ENCODE measurements around the gene TAF12. TPM values are rescaled to one million over a fixed set of nuclear protein-coding genes. Genes with fewer than 3 reads are reported as not detected.
A peak's percentile ranks its signal among the peaks of the same experiment; 100 is the strongest.
"Not testable (repeated sequence)": the region's sequence is repeated elsewhere in the genome, so short reads cannot be mapped to it uniquely, and the experiment has no call there.

Gene TAF12
- total RNA-seq, 1 donor from 2014 or later, result 14.2 TPM

- intact Hi-C loops (cut with DNase I), result loop anchor here (5.0 kb wide), 2 partner anchors 85 to 1610 kb away; no protein-coding TSS in a partner anchor
- H3K4me3 ChIP-seq, result no peak overlapping the region
- no peaks in the 10 kb centered on the region for H3K27me3 ChIP-seq
- DNase-seq (ENCODE audit: extremely low spot score in 2 of 2), result no peak
- TF ChIP-seq POLR2A (IDR thresholded peaks at IDR 0.05) (no peak), POLR2AphosphoS5 (IDR thresholded peaks at IDR 0.05; ENCODE audit: insufficient read depth in 1 of 2, low read depth in 1 of 2) (peak in 1 of 2 donors; percentile 46)
- TF ChIP-seq, protein P1, sequence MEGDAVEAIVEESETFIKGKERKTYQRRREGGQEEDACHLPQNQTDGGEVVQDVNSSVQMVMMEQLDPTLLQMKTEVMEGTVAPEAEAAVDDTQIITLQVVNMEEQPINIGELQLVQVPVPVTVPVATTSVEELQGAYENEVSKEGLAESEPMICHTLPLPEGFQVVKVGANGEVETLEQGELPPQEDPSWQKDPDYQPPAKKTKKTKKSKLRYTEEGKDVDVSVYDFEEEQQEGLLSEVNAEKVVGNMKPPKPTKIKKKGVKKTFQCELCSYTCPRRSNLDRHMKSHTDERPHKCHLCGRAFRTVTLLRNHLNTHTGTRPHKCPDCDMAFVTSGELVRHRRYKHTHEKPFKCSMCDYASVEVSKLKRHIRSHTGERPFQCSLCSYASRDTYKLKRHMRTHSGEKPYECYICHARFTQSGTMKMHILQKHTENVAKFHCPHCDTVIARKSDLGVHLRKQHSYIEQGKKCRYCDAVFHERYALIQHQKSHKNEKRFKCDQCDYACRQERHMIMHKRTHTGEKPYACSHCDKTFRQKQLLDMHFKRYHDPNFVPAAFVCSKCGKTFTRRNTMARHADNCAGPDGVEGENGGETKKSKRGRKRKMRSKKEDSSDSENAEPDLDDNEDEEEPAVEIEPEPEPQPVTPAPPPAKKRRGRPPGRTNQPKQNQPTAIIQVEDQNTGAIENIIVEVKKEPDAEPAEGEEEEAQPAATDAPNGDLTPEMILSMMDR (IDR thresholded peaks at IDR 0.05), result peak; percentile 56 to 67 (median 64)
- H3K4me1 ChIP-seq, result no peaks in the 10 kb centered on the region
- no peaks in the 10 kb centered on the region for H3K9me3 ChIP-seq
- peak overlapping the region; percentile 38 for H3K27ac ChIP-seq
- peaks cover 0 to 33% of the 10 kb centered on the region in 2 donors for H3K36me3 ChIP-seq
These were observed 40.1 kb downstream of the TAF12 start for GRCh38 chr1:28602536-28603439.

- Histone ChIP-seq H3K27me3 (no peaks in the 10 kb centered on the region), H3K9me3 (no peaks in the 10 kb centered on the region), H3K36me3 (peaks cover 0 to 29% of the 10 kb centered on the region in 2 donors), H3K27ac (no peak overlapping the region), H3K4me3 (no peak overlapping the region), H3K4me1 (no peaks in the 10 kb centered on the region)
- no peak for TF ChIP-seq POLR2A (IDR thresholded peaks at IDR 0.05)
- intact Hi-C loops (cut with DNase I), result loop anchor here (5.0 kb wide), 2 partner anchors 84 to 1611 kb away; no protein-coding TSS in a partner anchor
- no peak for DNase-seq (ENCODE audit: extremely low spot score in 2 of 2)
These were observed 41.2 kb downstream of the TAF12 start for GRCh38 chr1:28601696-28602095.

- H3K4me1 ChIP-seq; H3K36me3 ChIP-seq; DNase-seq (ENCODE audit: extremely low spot score in 2 of 2); H3K9me3 ChIP-seq; intact Hi-C loops (cut with DNase I); H3K27ac ChIP-seq; H3K27me3 ChIP-seq; H3K4me3 ChIP-seq: not testable (repeated sequence)
These were observed 46.6 kb downstream of the TAF12 start for GRCh38 chr1:28596276-28596675.

GRCh38 chr1:28595412-28596191, 47.3 kb downstream of the TAF12 start:
- H3K27me3 ChIP-seq, result no peaks in the 10 kb centered on the region
- no peak overlapping the region for H3K27ac ChIP-seq
- H3K4me1 ChIP-seq, result peaks cover 6% of the 10 kb centered on the region
- H3K9me3 ChIP-seq, result no peaks in the 10 kb centered on the region
- DNase-seq (ENCODE audit: extremely low spot score in 2 of 2), result no peak
- intact Hi-C loops (cut with DNase I), result no loop called here
- no peak overlapping the region for H3K4me3 ChIP-seq
- TF ChIP-seq, protein P1 (IDR thresholded peaks at IDR 0.05), result no peak
- no peak for TF ChIP-seq POLR2AphosphoS5 (IDR thresholded peaks at IDR 0.05; ENCODE audit: insufficient read depth in 1 of 2, low read depth in 1 of 2)
- no peak for TF ChIP-seq POLR2A (IDR thresholded peaks at IDR 0.05)
- H3K36me3 ChIP-seq, result no peaks in the 10 kb centered on the region

DNA sequence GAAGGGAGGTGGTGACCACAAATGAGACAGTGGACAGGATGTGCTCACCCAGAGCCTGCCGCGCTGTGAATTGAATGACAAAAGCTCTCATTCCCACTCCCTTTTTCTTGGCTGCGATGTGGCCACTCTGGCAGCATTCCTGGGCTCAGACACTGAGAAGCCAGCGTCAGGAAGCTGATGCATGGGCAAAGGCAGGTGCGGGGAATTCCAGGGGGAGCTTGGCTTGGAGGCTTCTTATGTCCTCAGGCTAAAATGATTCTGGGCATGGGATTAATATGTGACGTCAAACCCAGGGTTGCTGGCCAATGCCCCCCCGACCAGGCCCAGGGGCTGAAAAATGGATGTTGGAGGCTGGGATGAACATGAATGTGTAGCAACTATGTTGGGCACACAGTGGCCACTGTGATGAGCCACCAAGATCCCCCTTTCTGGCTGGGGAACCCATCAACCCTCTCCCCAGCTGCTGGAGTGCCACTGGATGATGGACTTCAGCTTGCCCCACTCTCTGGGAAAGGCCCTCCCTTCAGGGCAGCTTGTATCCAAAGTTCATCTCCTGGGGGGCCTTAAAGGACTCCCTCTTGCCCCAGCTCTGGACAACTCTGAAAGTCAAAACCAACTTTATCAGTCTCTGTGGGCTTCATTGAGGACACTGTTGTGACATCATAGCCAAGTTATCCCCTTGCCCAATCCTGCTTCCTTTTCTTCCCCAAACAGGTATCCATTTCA, 48.0 kb downstream of the TAF12 start:
- H3K27me3 ChIP-seq; intact Hi-C loops (cut with DNase I); H3K9me3 ChIP-seq; H3K4me3 ChIP-seq; H3K27ac ChIP-seq; H3K36me3 ChIP-seq; H3K4me1 ChIP-seq; DNase-seq (ENCODE audit: extremely low spot score in 2 of 2): not testable (repeated sequence)

DNA sequence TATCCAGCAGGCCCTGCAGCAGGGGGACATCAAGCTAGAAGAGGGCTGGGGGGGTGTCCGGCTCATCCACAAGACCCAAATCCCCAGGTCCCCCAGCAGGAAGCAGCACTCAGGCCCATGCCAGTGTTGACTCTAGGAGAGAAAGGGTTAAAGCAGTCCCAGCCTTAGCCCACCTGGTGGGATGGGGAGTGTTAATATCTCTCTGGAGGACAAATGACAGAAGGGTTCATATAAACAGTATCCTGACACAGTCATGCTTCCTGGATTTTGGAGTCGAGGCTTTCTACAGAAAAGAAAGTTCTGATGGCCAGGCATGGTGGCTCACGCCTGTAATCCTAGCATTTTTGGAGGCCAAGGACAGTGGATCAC, 48.9 kb downstream of the TAF12 start:
- H3K36me3 ChIP-seq; H3K9me3 ChIP-seq; DNase-seq (ENCODE audit: extremely low spot score in 2 of 2); H3K4me3 ChIP-seq; H3K27ac ChIP-seq; H3K4me1 ChIP-seq; H3K27me3 ChIP-seq; intact Hi-C loops (cut with DNase I): not testable (repeated sequence)
